Pancreas (tissue), 10 donors: ENCODE measurements around the gene TSGA10IP. TPM values are rescaled to one million over a fixed set of nuclear protein-coding genes. Genes with fewer than 3 reads are reported as not detected.

ENCODE experiments used
- ATAC-seq, 4 donors: fragments of 200-7000 bp; cut with Tn5 transposase; one replicate each; pipeline versions ENCODE4 v1.8.0 to v1.9.1; 2020; ENCODE audit warnings: mild to moderate bottlenecking in 4 of 4, moderate library complexity in 4 of 4
- DNase-seq, 6 donors: peaks; one replicate each; pipeline ENCODE4 v3.0.0-alpha.2; 2020
- FAIRE-seq: peaks from 2 replicates; lab custom pipeline; 2012; peaks lifted over from hg19 to GRCh38; lab: Jason Lieb, UNC
- H3K27ac ChIP-seq, 4 donors: fragments of 200-600 bp; sonication (generic); 1 replicate in 3 of 4; 2 replicates in 1 of 4; pipeline versions ENCODE4 v1.5.0 to v1.8.0; 2020
- H3K27me3 ChIP-seq, 4 donors: fragments of 200-600 bp; one replicate each; pipeline ENCODE4 v1.8.0; 2021
- H3K36me3 ChIP-seq, 3 donors: fragments of 200-600 bp; sonication (generic) in 1 of 3; one replicate each; pipeline versions ENCODE4 v1.5.0 to v1.8.0; 2020 to 2021
- H3K4me1 ChIP-seq, 3 donors: fragments of 200-600 bp; one replicate each; pipeline ENCODE4 v1.8.0; 2021
- H3K4me3 ChIP-seq, 4 donors: fragments of 200-600 bp; sonication (generic) in 2 of 4; one replicate each; pipeline versions ENCODE4 v1.5.0 to v1.8.0; 2020 to 2021
- H3K9me3 ChIP-seq, 4 donors: fragments of 200-600 bp; one replicate each; pipeline ENCODE4 v1.8.0; 2021
- WGBS, 2 donors: extraction: QIAGEN DNeasy Blood & Tissue Kit; methylation state at CpG; one replicate each; pipeline ENCODE4 v1.1.7; 2013; 5-methylcytosine and 5-hydroxymethylcytosine counted together
- intact Hi-C, 3 donors: fragments of 100-400 bp; cut with DNase I; formaldehyde crosslinking; loops; one replicate each; pipeline versions ENCODE4 v1.11.1 to v1.14.2; 2022
- polyA plus RNA-seq, 2 donors: library from polyadenylated mRNA; stranded (reverse); fragments of 200-250 nt; gene quantifications; one replicate each; pipeline ENCODE4 v1.2.3, GENCODE V29; 2013
- total RNA-seq, 6 donors: library from RNA; stranded (reverse); fragmentation: NEBNext Ultra II Directional in 4 of 6; extraction: Animal tissue kit (Norgen Biotek cat#: 25700) in 4 of 6; gene quantifications; one replicate each; pipeline versions ENCODE4 v1.2.1 to v1.2.4, GENCODE V29; 2021 to 2023
- TF ChIP-seq, protein P1 (sequence below), 4 donors: fragments of 200-600 bp; sonication (generic) in 3 of 4; IDR thresholded peaks; one replicate each; pipeline versions ENCODE4 v1.5.0 to v1.8.0; 2021; ENCODE audit warnings: antibody characterized with exemption in 4 of 4
- donor health status: healthy with polysubstance abuse.
- donor health status: DM: no; HTN: no; CAD: no; lungs with moderate emphysema.
- donor health status: DM: no; HTN: no; CAD: no.
- donor health status: control.
- donor health status: control.
- donor health status: Bipolar disorder and iron deficiency.
- donor health status: DM: yes; HTN: yes; CAD: no.
- donor health status: DM: no; HTN: no; CAD: no.
- donor health status: DM: no; HTN: no; CAD: no.
- donor health status: DM: yes; HTN: yes; CAD: no.

TSGA10IP gene
- total and polyA plus RNA-seq, 8 donors: 0.19 TPM; not detected in 7

DNA sequence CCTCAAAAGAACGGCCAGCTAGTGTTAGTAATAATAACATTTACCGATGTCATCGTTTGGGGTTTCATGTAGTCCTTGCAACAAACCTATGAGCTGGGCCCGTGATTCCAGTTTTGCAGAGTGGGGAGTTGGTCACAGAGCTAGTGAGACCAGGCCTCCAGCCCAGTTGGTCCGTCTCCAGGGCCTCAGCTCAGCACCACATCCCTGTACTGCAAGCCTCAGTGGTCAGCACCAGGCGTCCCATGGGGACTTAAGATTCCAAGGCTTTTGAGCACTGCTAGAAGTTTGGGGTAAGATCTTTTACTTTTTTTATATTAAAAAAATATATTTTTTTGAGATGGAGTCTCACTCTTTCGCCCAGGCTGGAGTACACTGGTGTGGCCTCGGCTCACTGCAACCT lies 1.1 kb upstream of the TSGA10IP start:
- no peaks in the 10 kb centered on the region for H3K27me3 ChIP-seq
- intact Hi-C loops: no loop called here
- ATAC-seq (no peak), FAIRE-seq (no peak), DNase-seq (no peak)
- H3K36me3 ChIP-seq: no peaks in the 10 kb centered on the region
- no peaks in the 10 kb centered on the region for H3K9me3 ChIP-seq
- H3K4me3 ChIP-seq: no peak overlapping the region
- H3K4me1 ChIP-seq: no peaks in the 10 kb centered on the region
- 82 to 85% methylated on average over 8 of the region's 8 CpGs for WGBS, 2 donors
- TF ChIP-seq, protein P1, sequence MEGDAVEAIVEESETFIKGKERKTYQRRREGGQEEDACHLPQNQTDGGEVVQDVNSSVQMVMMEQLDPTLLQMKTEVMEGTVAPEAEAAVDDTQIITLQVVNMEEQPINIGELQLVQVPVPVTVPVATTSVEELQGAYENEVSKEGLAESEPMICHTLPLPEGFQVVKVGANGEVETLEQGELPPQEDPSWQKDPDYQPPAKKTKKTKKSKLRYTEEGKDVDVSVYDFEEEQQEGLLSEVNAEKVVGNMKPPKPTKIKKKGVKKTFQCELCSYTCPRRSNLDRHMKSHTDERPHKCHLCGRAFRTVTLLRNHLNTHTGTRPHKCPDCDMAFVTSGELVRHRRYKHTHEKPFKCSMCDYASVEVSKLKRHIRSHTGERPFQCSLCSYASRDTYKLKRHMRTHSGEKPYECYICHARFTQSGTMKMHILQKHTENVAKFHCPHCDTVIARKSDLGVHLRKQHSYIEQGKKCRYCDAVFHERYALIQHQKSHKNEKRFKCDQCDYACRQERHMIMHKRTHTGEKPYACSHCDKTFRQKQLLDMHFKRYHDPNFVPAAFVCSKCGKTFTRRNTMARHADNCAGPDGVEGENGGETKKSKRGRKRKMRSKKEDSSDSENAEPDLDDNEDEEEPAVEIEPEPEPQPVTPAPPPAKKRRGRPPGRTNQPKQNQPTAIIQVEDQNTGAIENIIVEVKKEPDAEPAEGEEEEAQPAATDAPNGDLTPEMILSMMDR (IDR thresholded peaks at IDR 0.05): no peak
- no peak overlapping the region for H3K27ac ChIP-seq

GRCh38 chr11:65944767-65945166 lies 513 bp upstream of the TSGA10IP start:
- H3K4me1 ChIP-seq: no peaks in the 10 kb centered on the region
- no peaks in the 10 kb centered on the region for H3K27me3 ChIP-seq
- 71 to 72% methylated on average over 8 of the region's 8 CpGs for WGBS, 2 donors
- no peak overlapping the region for H3K27ac ChIP-seq
- H3K4me3 ChIP-seq: no peak overlapping the region
- FAIRE-seq: no peak
- TF ChIP-seq, protein P1 (IDR thresholded peaks at IDR 0.05): no peak
- no peak for ATAC-seq
- intact Hi-C loops: no loop called here
- no peak for DNase-seq
- H3K36me3 ChIP-seq: no peaks in the 10 kb centered on the region
- H3K9me3 ChIP-seq: no peaks in the 10 kb centered on the region

- WGBS, 2 donors: 83 to 84% methylated on average over 11 of the region's 11 CpGs
Measured at GRCh38 chr11:65945941-65946558, 770 bp downstream of the TSGA10IP start.

DNA sequence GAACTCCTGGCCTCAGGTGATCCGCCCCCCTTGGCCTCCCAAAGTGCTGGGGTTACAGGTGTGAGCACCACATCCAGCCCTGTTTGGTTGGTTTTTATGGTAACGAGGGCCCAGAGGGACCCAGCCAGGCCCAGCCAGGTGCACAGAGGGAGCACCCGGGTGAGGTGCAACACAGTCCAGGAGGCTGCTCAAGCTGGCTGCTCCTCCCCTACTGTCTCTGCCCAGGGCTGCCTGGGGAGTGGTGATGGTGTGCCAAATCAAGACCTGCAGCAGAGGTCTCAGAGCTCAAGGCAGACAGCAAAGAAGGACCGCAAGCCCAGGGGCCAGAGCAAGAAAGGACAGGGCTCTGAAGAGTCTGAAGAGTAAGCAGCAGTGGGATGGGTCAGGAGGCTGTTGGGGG lies 1.4 kb downstream of the TSGA10IP start:
- FAIRE-seq (no peak), DNase-seq (no peak), ATAC-seq (no peak)
- 68 to 82% methylated on average over 4 of the region's 4 CpGs for WGBS, 2 donors
- Histone ChIP-seq H3K27me3 (no peaks in the 10 kb centered on the region), H3K4me1 (no peaks in the 10 kb centered on the region), H3K9me3 (no peaks in the 10 kb centered on the region), H3K27ac (no peak overlapping the region), H3K4me3 (no peak overlapping the region), H3K36me3 (no peaks in the 10 kb centered on the region)
- intact Hi-C loops: no loop called here
- TF ChIP-seq, protein P1 (IDR thresholded peaks at IDR 0.05): no peak

More at GRCh38 chr11:65945941-65946558, 770 bp downstream of the TSGA10IP start:
- FAIRE-seq (no peak), DNase-seq (no peak), ATAC-seq (no peak)
- intact Hi-C loops: no loop called here
- Histone ChIP-seq H3K9me3 (no peaks in the 10 kb centered on the region), H3K27me3 (no peaks in the 10 kb centered on the region), H3K27ac (no peak overlapping the region), H3K4me3 (no peak overlapping the region), H3K4me1 (no peaks in the 10 kb centered on the region), H3K36me3 (no peaks in the 10 kb centered on the region)
- TF ChIP-seq, protein P1 (IDR thresholded peaks at IDR 0.05): no peak

DNA sequence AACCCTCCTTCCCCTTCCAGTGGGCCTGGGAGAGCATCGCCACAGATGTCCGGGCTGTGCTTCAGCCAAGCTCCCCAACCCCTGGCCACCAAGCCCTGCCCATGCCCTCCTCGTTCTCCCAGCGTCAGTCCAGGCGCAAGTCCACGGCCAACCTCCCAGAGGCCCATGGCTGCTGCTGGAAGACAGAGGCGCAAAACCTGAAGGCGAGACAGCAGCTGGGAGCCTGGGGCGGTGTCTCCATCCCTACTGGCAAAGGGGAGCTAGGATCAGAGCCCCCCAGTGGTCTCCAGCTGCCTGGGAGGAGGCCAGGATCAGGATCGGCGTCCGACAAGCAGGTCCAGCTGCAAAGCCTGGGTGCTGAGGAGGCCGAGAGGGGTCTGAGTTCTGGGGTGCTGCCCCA lies 1.9 kb downstream of the TSGA10IP start:
- 59 to 66% methylated on average over 13 of the region's 13 CpGs for WGBS, 2 donors
- intact Hi-C loops: no loop called here
- DNase-seq: no peak
- Histone ChIP-seq H3K27me3 (no peaks in the 10 kb centered on the region), H3K4me1 (no peaks in the 10 kb centered on the region), H3K27ac (no peak overlapping the region), H3K4me3 (no peak overlapping the region), H3K36me3 (no peaks in the 10 kb centered on the region), H3K9me3 (no peaks in the 10 kb centered on the region)
- FAIRE-seq: no peak
- ATAC-seq: no peak
- TF ChIP-seq, protein P1 (IDR thresholded peaks at IDR 0.05): no peak
